Measurements from ENCODE around the gene MAN2A2.

MAN2A2 gene

GRCh38 chr15:90957031-90957790, 54.1 kb downstream of the MAN2A2 start:
- TF ChIP-seq, protein P1, sequence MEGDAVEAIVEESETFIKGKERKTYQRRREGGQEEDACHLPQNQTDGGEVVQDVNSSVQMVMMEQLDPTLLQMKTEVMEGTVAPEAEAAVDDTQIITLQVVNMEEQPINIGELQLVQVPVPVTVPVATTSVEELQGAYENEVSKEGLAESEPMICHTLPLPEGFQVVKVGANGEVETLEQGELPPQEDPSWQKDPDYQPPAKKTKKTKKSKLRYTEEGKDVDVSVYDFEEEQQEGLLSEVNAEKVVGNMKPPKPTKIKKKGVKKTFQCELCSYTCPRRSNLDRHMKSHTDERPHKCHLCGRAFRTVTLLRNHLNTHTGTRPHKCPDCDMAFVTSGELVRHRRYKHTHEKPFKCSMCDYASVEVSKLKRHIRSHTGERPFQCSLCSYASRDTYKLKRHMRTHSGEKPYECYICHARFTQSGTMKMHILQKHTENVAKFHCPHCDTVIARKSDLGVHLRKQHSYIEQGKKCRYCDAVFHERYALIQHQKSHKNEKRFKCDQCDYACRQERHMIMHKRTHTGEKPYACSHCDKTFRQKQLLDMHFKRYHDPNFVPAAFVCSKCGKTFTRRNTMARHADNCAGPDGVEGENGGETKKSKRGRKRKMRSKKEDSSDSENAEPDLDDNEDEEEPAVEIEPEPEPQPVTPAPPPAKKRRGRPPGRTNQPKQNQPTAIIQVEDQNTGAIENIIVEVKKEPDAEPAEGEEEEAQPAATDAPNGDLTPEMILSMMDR (IDR thresholded peaks at IDR 0.05; ENCODE audit: extremely low read depth, missing control alignments): no peak
- DNase-seq (ENCODE audit: low spot score): no peak

DNA sequence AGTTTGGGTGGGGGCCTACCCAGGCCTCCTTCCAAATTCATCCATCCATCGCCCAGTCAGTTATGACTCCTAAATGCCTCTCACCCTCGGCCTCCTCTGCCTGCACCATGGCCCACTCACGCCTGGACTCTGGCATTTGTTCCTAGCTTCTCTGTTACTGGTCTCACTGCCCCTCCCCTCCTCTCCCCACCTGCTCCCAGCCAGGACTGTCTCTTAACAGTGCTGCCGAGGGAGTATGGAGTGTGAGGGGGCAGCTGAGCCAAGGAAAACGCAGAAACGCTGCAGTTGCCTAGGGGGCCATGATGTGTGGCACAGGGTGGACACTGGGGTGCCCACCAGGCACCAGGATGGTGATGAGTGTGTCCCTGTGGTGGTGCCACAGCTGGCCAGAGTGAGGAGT, 54.7 kb downstream of the MAN2A2 start:
- no peak for DNase-seq (ENCODE audit: low spot score)

GRCh38 chr15:90959028-90959595, 56.0 kb downstream of the MAN2A2 start:
- TF ChIP-seq, protein P1 (IDR thresholded peaks at IDR 0.05; ENCODE audit: extremely low read depth, missing control alignments): no peak
- DNase-seq (ENCODE audit: low spot score): no peak

More for the DNA sequence above, 54.7 kb downstream of the MAN2A2 start:
- TF ChIP-seq, protein P1 (IDR thresholded peaks at IDR 0.05; ENCODE audit: extremely low read depth, missing control alignments): no peak

DNA sequence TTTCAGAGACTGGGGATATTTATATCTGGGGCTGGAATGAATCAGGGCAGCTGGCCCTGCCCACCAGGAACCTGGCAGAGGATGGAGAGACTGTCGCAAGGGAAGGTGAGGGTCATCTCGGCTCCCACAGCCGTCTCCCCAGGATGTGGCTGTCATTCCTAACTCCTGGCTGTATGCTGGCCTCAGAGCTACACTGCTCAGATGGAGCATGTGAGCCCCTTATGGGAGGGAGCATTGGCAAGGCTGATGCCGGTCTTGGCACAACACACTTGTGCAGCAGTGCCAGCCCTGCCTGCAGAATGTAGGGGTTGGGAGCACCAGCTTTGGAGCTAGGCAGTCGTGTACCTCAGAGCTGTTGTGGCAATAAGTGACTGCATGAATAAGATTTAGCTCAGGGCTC, 56.8 kb downstream of the MAN2A2 start:
- DNase-seq (ENCODE audit: low spot score): no peak
- TF ChIP-seq, protein P1 (IDR thresholded peaks at IDR 0.05; ENCODE audit: extremely low read depth, missing control alignments): no peak

DNA sequence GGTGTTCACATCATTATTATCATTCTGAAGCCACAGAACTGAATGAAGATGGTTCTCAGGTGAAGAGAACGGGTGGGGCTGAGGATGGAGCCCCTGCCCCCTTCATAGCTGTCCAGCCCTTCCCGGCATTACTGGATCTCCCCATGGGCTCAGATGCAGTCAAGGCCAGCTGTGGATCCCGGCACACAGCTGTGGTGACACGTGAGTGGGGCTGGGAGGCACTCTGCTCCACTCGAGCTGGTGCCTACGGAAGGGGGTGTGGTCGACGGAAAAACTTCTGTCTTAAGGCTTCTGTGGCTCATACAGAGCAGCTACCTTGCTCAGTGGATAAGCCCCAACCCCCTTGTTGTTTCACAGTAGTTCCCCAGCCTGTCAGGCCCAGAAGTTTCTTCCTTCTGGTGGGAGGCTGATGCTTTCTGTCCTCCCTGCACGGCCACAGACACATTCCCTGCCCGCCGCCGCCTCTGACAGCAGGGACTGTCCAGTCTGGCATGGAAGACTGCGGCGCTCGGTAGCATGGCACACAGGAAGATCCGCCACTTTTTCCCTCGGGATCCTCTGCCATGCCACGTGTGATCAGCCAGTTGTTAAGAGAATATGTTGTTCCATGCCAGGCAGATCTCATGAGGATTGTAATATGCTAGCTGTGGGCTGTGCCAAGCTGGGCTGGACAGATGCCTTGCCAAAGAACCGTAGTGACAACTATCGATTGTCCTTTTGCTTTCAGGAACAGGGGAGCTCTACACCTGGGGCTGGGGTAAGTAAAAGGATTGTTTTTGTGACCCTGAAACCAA, 57.4 kb downstream of the MAN2A2 start:
- TF ChIP-seq, protein P1 (IDR thresholded peaks at IDR 0.05; ENCODE audit: extremely low read depth, missing control alignments): no peak
- DNase-seq (ENCODE audit: low spot score): no peak

GRCh38 chr15:90962021-90962420, 58.9 kb downstream of the MAN2A2 start:
- no peak for DNase-seq (ENCODE audit: low spot score)
- TF ChIP-seq, protein P1 (IDR thresholded peaks at IDR 0.05; ENCODE audit: extremely low read depth, missing control alignments): no peak

GRCh38 chr15:90966262-90966661, 63.2 kb downstream of the MAN2A2 start:
- TF ChIP-seq, protein P1 (IDR thresholded peaks at IDR 0.05; ENCODE audit: extremely low read depth, missing control alignments): no peak
- DNase-seq (ENCODE audit: low spot score): no peak

All from GM20000 (cell line).